ENCODE results near the gene FMNL1. TPM values are rescaled to one million over a fixed set of nuclear protein-coding genes. Genes with fewer than 3 reads are reported as not detected.
A peak's percentile ranks its signal among the peaks of the same experiment; 100 is the strongest.

FMNL1 gene
- total RNA-seq, 5 donors from 2014 or later (not counting 1 experiment from before 2014, with no cell fraction given): 362 to 473 (median 457) TPM

- DNase-seq: no peak
- 78% methylated on average over 6 of the region's 18 CpGs for WGBS (ENCODE audit: insufficient coverage)
- H3K27ac ChIP-seq (ENCODE audit: low read length): no peak overlapping the region
- peaks cover 40 to 79% of the 10 kb centered on the region in 2 donors for H3K36me3 ChIP-seq (ENCODE audit: control insufficient read depth in 2 of 2, extremely low read depth in 1 of 2, insufficient read depth in 1 of 2, low read length in 1 of 2)
- peaks cover 40% of the 10 kb centered on the region for H3K36me3 Mint-ChIP-seq
- ChIA-PET POLR2A (no interaction called here), CTCF (no interaction called here)
- H3K4me3 Mint-ChIP-seq: no peak overlapping the region
- no peaks in the 10 kb centered on the region for H3K27me3 ChIP-seq (replicated peaks in 1 of 2; ENCODE audit: control insufficient read depth in 2 of 2, extremely low read depth in 1 of 2, insufficient read depth in 2 of 2, low read length in 1 of 2)
- H3K4me1 Mint-ChIP-seq: peaks cover 41 to 50% (median 45%) of the 10 kb centered on the region in 3 donors
- peaks cover 5 to 72% of the 10 kb centered on the region in 2 experiments for H3K4me1 ChIP-seq (ENCODE audit: control insufficient read depth in 1 of 2, extremely low read depth in 1 of 2, insufficient read depth in 2 of 2, low read length in 2 of 2)
- no peak overlapping the region for H3K4me3 ChIP-seq (ENCODE audit: control insufficient read depth in 1 of 2, extremely low read depth in 1 of 2, low read length in 1 of 2)
- no peaks in the 10 kb centered on the region for H3K9me3 ChIP-seq
- H3K9me3 Mint-ChIP-seq: no peaks in the 10 kb centered on the region
- no peaks in the 10 kb centered on the region for H3K27me3 Mint-ChIP-seq
- H3K27ac Mint-ChIP-seq: no peak overlapping the region
- no peak for ATAC-seq (replicated peaks in 1 of 4)
These were observed 22.1 kb downstream of the FMNL1 start for GRCh38 chr17:45243750-45244149.

- Histone ChIP-seq H3K9me3 (no peaks in the 10 kb centered on the region), H3K4me3 (ENCODE audit: control insufficient read depth in 1 of 2, extremely low read depth in 1 of 2, low read length in 1 of 2) (no peak overlapping the region), H3K27ac (ENCODE audit: low read length) (peak overlapping the region; percentile 21), H3K36me3 (ENCODE audit: control insufficient read depth in 2 of 2, extremely low read depth in 1 of 2, insufficient read depth in 1 of 2, low read length in 1 of 2) (peaks cover 35 to 72% of the 10 kb centered on the region in 2 donors), H3K4me1 (ENCODE audit: control insufficient read depth in 1 of 2, extremely low read depth in 1 of 2, insufficient read depth in 2 of 2, low read length in 2 of 2) (peaks cover 16 to 78% of the 10 kb centered on the region in 2 experiments), H3K27me3 (replicated peaks in 1 of 2; ENCODE audit: control insufficient read depth in 2 of 2, extremely low read depth in 1 of 2, insufficient read depth in 2 of 2, low read length in 1 of 2) (no peaks in the 10 kb centered on the region)
- Mint-ChIP-seq H3K4me1 (peaks cover 44 to 55% (median 45%) of the 10 kb centered on the region in 3 donors), H3K4me3 (peak overlapping the region in 1 of 3 donors; percentile 30), H3K27me3 (no peaks in the 10 kb centered on the region), H3K9me3 (no peaks in the 10 kb centered on the region), H3K36me3 (peaks cover 28% of the 10 kb centered on the region), H3K27ac (peak overlapping the region; percentile 64 to 77)
- ATAC-seq (replicated peaks in 1 of 4) (no peak), DNase-seq (no peak)
- ChIA-PET CTCF (interaction anchor here in 1 of 2 donors (0.5 kb wide), 2 partner anchors 29 to 111 kb away, joined by 4 to 8 read pairs; no protein-coding TSS in a partner anchor), POLR2A (no interaction called here)
- 93% methylated on average over 18 of the region's 21 CpGs for WGBS (ENCODE audit: insufficient coverage)
These were observed 23.3 kb downstream of the FMNL1 start for GRCh38 chr17:45244725-45245656.

- Mint-ChIP-seq H3K27ac (peak overlapping the region; percentile 87 to 92), H3K36me3 (peaks cover 21% of the 10 kb centered on the region), H3K9me3 (no peaks in the 10 kb centered on the region), H3K4me3 (peak overlapping the region; percentile 2 to 90 (median 89)), H3K27me3 (no peaks in the 10 kb centered on the region), H3K4me1 (peaks cover 55 to 66% (median 57%) of the 10 kb centered on the region in 3 donors)
- 93% methylated on average over 2 of the region's 8 CpGs for WGBS (ENCODE audit: insufficient coverage)
- Histone ChIP-seq H3K4me1 (ENCODE audit: control insufficient read depth in 1 of 2, extremely low read depth in 1 of 2, insufficient read depth in 2 of 2, low read length in 2 of 2) (peaks cover 23 to 84% of the 10 kb centered on the region in 2 experiments), H3K27ac (ENCODE audit: low read length) (peak overlapping the region; percentile 87), H3K27me3 (replicated peaks in 1 of 2; ENCODE audit: control insufficient read depth in 2 of 2, extremely low read depth in 1 of 2, insufficient read depth in 2 of 2, low read length in 1 of 2) (no peaks in the 10 kb centered on the region), H3K9me3 (no peaks in the 10 kb centered on the region), H3K36me3 (ENCODE audit: control insufficient read depth in 2 of 2, extremely low read depth in 1 of 2, insufficient read depth in 1 of 2, low read length in 1 of 2) (peaks cover 23 to 72% of the 10 kb centered on the region in 2 donors), H3K4me3 (ENCODE audit: control insufficient read depth in 1 of 2, extremely low read depth in 1 of 2, low read length in 1 of 2) (peak overlapping the region in 1 of 2 donors; percentile 77)
- DNase-seq (no peak), ATAC-seq (replicated peaks in 1 of 4) (no peak)
- POLR2A ChIA-PET: interaction anchor here (0.6 to 1.1 kb wide), 2 partner anchors 9 to 98 kb away, joined by 3 read pairs; partner anchors contain the start of gene HEXIM1 (in 1 of the 2)
- CTCF ChIA-PET: no interaction called here
These were observed 24.7 kb downstream of the FMNL1 start for GRCh38 chr17:45246338-45246737.

- Histone ChIP-seq H3K4me3 (ENCODE audit: control insufficient read depth in 1 of 2, extremely low read depth in 1 of 2, low read length in 1 of 2) (peak overlapping the region; percentile 49 to 77), H3K9me3 (no peaks in the 10 kb centered on the region), H3K27me3 (replicated peaks in 1 of 2; ENCODE audit: control insufficient read depth in 2 of 2, extremely low read depth in 1 of 2, insufficient read depth in 2 of 2, low read length in 1 of 2) (no peaks in the 10 kb centered on the region), H3K4me1 (ENCODE audit: control insufficient read depth in 1 of 2, extremely low read depth in 1 of 2, insufficient read depth in 2 of 2, low read length in 2 of 2) (peaks cover 23 to 83% of the 10 kb centered on the region in 2 experiments), H3K27ac (ENCODE audit: low read length) (peak overlapping the region; percentile 87), H3K36me3 (ENCODE audit: control insufficient read depth in 2 of 2, extremely low read depth in 1 of 2, insufficient read depth in 1 of 2, low read length in 1 of 2) (peaks cover 23 to 69% of the 10 kb centered on the region in 2 donors)
- Mint-ChIP-seq H3K27ac (peak overlapping the region; percentile 92), H3K27me3 (no peaks in the 10 kb centered on the region), H3K36me3 (peaks cover 21% of the 10 kb centered on the region), H3K4me3 (peak overlapping the region; percentile 87 to 90 (median 89)), H3K4me1 (peaks cover 55 to 69% (median 62%) of the 10 kb centered on the region in 3 donors), H3K9me3 (no peaks in the 10 kb centered on the region)
- DNase-seq: peak in 30 of 35 experiments; percentile 51 to 89 (median 82)
- peak; percentile 46 to 52 (median 48) for ATAC-seq (replicated peaks in 1 of 4)
- 49% methylated on average over 23 of the region's 33 CpGs for WGBS (ENCODE audit: insufficient coverage)
- CTCF ChIA-PET: interaction anchor here in 1 of 2 donors (0.6 to 1.9 kb wide), 6 partner anchors 10 to 111 kb away, joined by 3 to 14 read pairs (median 4); partner anchors contain the start of gene ACBD4
- POLR2A ChIA-PET: interaction anchor here (0.6 to 1.1 kb wide), 2 partner anchors 8 to 30 kb away, joined by 3 to 5 read pairs; no protein-coding TSS in a partner anchor
These were observed 25.3 kb downstream of the FMNL1 start for GRCh38 chr17:45246861-45247428.

- H3K4me1 Mint-ChIP-seq: peaks cover 56 to 72% (median 68%) of the 10 kb centered on the region in 3 donors
- H3K27me3 Mint-ChIP-seq: no peaks in the 10 kb centered on the region
- H3K9me3 Mint-ChIP-seq: no peaks in the 10 kb centered on the region
- ATAC-seq (replicated peaks in 1 of 4) (peak; percentile 80 to 86 (median 82)), DNase-seq (peak; percentile 88 to 98 (median 94))
- Histone ChIP-seq H3K27ac (ENCODE audit: low read length) (peak overlapping the region; percentile 87), H3K4me1 (ENCODE audit: control insufficient read depth in 1 of 2, extremely low read depth in 1 of 2, insufficient read depth in 2 of 2, low read length in 2 of 2) (peaks cover 23 to 84% of the 10 kb centered on the region in 2 experiments), H3K4me3 (ENCODE audit: control insufficient read depth in 1 of 2, extremely low read depth in 1 of 2, low read length in 1 of 2) (peak overlapping the region; percentile 49 to 77), H3K27me3 (replicated peaks in 1 of 2; ENCODE audit: control insufficient read depth in 2 of 2, extremely low read depth in 1 of 2, insufficient read depth in 2 of 2, low read length in 1 of 2) (no peaks in the 10 kb centered on the region), H3K36me3 (ENCODE audit: control insufficient read depth in 2 of 2, extremely low read depth in 1 of 2, insufficient read depth in 1 of 2, low read length in 1 of 2) (peaks cover 20 to 62% of the 10 kb centered on the region in 2 donors), H3K9me3 (no peaks in the 10 kb centered on the region)
- H3K36me3 Mint-ChIP-seq: peaks cover 16% of the 10 kb centered on the region
- CTCF ChIA-PET: interaction anchor here in 1 of 2 donors (0.6 to 1.9 kb wide), 8 partner anchors 9 to 112 kb away, joined by 3 to 14 read pairs (median 5); partner anchors contain the start of gene ACBD4
- peak overlapping the region; percentile 92 for H3K27ac Mint-ChIP-seq
- POLR2A ChIA-PET: interaction anchor here in 1 of 2 donors (0.6 to 1.5 kb wide), 4 partner anchors 22 to 99 kb away, joined by 4 to 6 read pairs (median 6); partner anchors contain the start of gene HEXIM1
- under 1% methylated on average over 53 of the region's 61 CpGs for WGBS (ENCODE audit: insufficient coverage)
- H3K4me3 Mint-ChIP-seq: peak overlapping the region; percentile 87 to 90 (median 89)
These were observed 25.9 kb downstream of the FMNL1 start for GRCh38 chr17:45247429-45248131.
